Measurements from ENCODE around the gene TAF15. TPM values are rescaled to one million over a fixed set of nuclear protein-coding genes. Genes with fewer than 3 reads are reported as not detected.

Gene TAF15
- total RNA-seq, 1 donor from 2014 or later: 63.1 TPM

- peak; percentile 57 for ATAC-seq
- no peak for DNase-seq (ENCODE audit: low spot score)
These were observed 7.4 kb downstream of the TAF15 start for GRCh38 chr17:35816723-35817122.

- no peak for DNase-seq (ENCODE audit: low spot score)
- no peak for ATAC-seq
These were observed 7.9 kb downstream of the TAF15 start for GRCh38 chr17:35817196-35817595.

- DNase-seq (ENCODE audit: low spot score): no peak
- ATAC-seq: no peak
These were observed 10.2 kb downstream of the TAF15 start for GRCh38 chr17:35819455-35819854.

- no peak for ATAC-seq
- no peak for DNase-seq (ENCODE audit: low spot score)
These were observed 12.0 kb downstream of the TAF15 start for GRCh38 chr17:35821308-35821707.

- DNase-seq (ENCODE audit: low spot score): no peak
- ATAC-seq: no peak
These were observed 15.9 kb downstream of the TAF15 start for GRCh38 chr17:35825206-35825605.

- DNase-seq (ENCODE audit: low spot score) (no peak), ATAC-seq (no peak)
These were observed 31.8 kb downstream of the TAF15 start for GRCh38 chr17:35841101-35841500.

- no peak for ATAC-seq
- DNase-seq (ENCODE audit: low spot score): no peak
These were observed 32.2 kb downstream of the TAF15 start for GRCh38 chr17:35841505-35841904.

GRCh38 chr17:35842239-35842638 lies 33.0 kb downstream of the TAF15 start:
- DNase-seq (ENCODE audit: low spot score) (no peak), ATAC-seq (no peak)

- DNase-seq (ENCODE audit: low spot score) (no peak), ATAC-seq (no peak)
These were observed 34.4 kb downstream of the TAF15 start for GRCh38 chr17:35843698-35844097.

GRCh38 chr17:35844547-35844946 lies 35.3 kb downstream of the TAF15 start:
- no peak for ATAC-seq

GRCh38 chr17:35846055-35846809 lies 36.9 kb downstream of the TAF15 start:
- DNase-seq (ENCODE audit: low spot score) (no peak), ATAC-seq (no peak)

More at GRCh38 chr17:35844547-35844946, 35.3 kb downstream of the TAF15 start:
- no peak for DNase-seq (ENCODE audit: low spot score)

- ATAC-seq (peak; percentile 17), DNase-seq (ENCODE audit: low spot score) (no peak)
These were observed 37.7 kb downstream of the TAF15 start for GRCh38 chr17:35847006-35847405.

GRCh38 chr17:35847633-35848373 lies 38.5 kb downstream of the TAF15 start:
- ATAC-seq (peak; percentile 33), DNase-seq (ENCODE audit: low spot score) (no peak)

- no peak for DNase-seq (ENCODE audit: low spot score)
- ATAC-seq: peak; percentile 88
These were observed 40.4 kb downstream of the TAF15 start for GRCh38 chr17:35849469-35850348.

GRCh38 chr17:35855965-35856364 lies 46.7 kb downstream of the TAF15 start:
- ATAC-seq (no peak), DNase-seq (ENCODE audit: low spot score) (no peak)

GRCh38 chr17:35856603-35857002 lies 47.3 kb downstream of the TAF15 start:
- ATAC-seq (no peak), DNase-seq (ENCODE audit: low spot score) (no peak)

GRCh38 chr17:35864853-35865252 lies 55.6 kb downstream of the TAF15 start:
- ATAC-seq (no peak), DNase-seq (ENCODE audit: low spot score) (no peak)

GRCh38 chr17:35865412-35866340 lies 56.4 kb downstream of the TAF15 start:
- ATAC-seq (no peak), DNase-seq (ENCODE audit: low spot score) (no peak)

GRCh38 chr17:35866341-35866950 lies 57.2 kb downstream of the TAF15 start:
- no peak for ATAC-seq
- no peak for DNase-seq (ENCODE audit: low spot score)

GRCh38 chr17:35867574-35867973 lies 58.3 kb downstream of the TAF15 start:
- DNase-seq (ENCODE audit: low spot score) (no peak), ATAC-seq (no peak)

All from left lobe of liver (tissue), 2 donors.